SK-MEL-5 (cell line): ENCODE results near the gene LHPP. TPM values are rescaled to one million over a fixed set of nuclear protein-coding genes. Genes with fewer than 3 reads are reported as not detected.
"Not testable (repeated sequence)": the region's sequence is repeated elsewhere in the genome, so short reads cannot be mapped to it uniquely, and the experiment has no call there.

ENCODE experiments used
- DNase-seq: peaks from one replicate; pipeline ENCODE4 v3.0.0-alpha.2; 2016; ENCODE audit warnings: low read depth, low spot score
- in situ Hi-C: cut with HindIII; loops from 2 replicates; pipeline ENCODE4 v1.10.0; 2016; ENCODE audit warnings: low sequenced_read_pairs, high pct_unique_total_duplicates, low pct_unique_long_range_greater_than_20kb
- total RNA-seq: library from RNA; depleted of rRNA; stranded (reverse); fragments of >200 nt; shearing (Covaris generic); gene quantifications from 2 replicates; pipeline ENCODE4 v1.2.3, GENCODE V29; 2014

LHPP gene
- total RNA-seq, 1 experiment from 2014 or later, result 4.7 TPM

GRCh38 chr10:124536496-124537050 lies 75.0 kb downstream of the LHPP start:
- in situ Hi-C loops, result no loop called here
- DNase-seq, result no peak

DNA sequence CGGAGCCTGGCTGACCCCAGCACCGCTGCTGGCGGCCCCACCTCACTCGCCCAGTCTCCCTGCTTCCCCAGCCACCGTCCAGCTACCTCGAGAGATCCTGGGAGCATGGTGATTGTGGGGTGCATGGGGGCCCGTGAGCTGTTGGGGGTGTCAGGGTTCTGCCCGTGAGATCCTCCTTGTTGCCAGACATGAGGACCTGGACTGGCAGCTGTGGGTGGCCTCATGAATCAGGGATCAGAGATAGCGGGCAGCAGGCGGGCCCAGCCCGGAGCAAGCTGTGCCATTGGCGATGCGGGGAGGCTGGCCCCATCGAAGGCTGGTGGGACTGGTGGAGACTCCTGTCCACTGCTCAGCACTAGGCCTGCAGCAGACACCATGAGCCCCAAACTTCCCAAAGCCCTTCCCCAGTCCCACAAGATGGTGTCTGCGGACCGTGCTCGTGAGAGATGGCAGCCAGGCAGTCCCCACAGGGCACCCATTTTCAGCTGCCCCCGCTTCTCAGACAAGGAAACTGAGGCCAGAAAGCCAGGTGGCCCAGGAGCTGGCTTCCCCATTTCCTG lies 75.6 kb downstream of the LHPP start:
- DNase-seq, result no peak
- in situ Hi-C loops, result no loop called here

GRCh38 chr10:124537891-124538290 lies 76.3 kb downstream of the LHPP start:
- DNase-seq, result no peak
- in situ Hi-C loops, result no loop called here

DNA sequence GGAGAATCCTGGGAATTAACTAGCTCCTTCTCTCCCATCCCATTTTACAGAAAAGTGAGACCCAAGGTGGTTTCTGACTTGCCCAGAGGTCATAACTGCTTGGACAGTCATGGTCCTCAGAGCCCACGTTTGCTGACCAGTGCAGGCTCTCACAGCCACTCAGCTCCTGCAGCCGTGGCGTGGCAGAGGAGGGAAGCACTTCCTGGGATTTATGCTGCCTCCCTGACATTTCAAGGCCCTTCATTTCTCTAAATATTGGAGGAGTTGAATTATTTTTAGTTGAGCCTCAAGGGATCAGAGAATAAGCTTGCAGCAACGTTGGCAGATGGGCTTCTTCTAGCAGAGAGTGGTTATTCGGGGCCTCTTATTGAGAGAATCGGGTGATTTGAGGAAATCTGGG lies 77.1 kb downstream of the LHPP start:
- DNase-seq, result no peak
- in situ Hi-C loops, result no loop called here

GRCh38 chr10:124539935-124540641 lies 78.5 kb downstream of the LHPP start:
- in situ Hi-C loops, result no loop called here
- peak; percentile 32 for DNase-seq

DNA sequence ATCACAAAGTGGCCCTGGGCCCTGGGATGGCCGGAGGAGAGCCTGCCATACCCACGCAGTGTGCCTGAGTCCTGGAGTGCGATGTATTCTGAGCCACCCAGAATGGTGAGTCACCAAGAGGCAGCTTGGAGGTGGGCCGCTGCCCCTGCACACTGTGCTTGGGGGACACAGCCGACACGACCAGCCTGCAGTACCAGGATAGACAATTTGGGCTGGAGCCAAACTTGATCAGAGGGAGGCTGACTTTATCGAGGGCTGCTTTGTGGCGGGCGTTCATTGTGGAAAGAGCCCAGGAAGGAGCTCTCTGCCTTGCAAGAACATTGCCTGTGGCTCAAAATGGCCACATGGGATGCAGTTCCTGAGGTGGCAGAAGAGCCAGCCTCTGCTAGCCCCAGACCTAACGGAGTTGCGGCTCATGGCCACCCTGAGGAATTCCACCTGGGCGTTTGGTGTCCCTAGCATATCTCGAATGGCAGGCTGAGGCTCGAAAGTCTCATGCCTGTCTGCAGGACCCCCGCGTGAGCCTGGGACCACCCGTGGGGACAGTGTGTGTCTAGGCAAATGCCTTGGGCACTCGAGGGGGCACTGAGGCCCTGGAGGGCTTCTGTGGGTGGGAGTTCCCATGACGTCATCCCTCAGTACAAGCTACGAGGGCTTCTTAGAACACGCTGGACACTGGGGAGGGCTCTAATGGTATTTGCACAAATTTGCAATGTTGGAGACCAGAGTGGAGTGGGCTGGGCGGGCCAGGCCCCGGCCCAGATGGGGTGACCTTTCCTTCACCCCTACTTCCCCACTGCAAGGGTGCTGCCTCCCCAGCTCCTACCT lies 79.7 kb downstream of the LHPP start:
- in situ Hi-C loops, result no loop called here

DNA sequence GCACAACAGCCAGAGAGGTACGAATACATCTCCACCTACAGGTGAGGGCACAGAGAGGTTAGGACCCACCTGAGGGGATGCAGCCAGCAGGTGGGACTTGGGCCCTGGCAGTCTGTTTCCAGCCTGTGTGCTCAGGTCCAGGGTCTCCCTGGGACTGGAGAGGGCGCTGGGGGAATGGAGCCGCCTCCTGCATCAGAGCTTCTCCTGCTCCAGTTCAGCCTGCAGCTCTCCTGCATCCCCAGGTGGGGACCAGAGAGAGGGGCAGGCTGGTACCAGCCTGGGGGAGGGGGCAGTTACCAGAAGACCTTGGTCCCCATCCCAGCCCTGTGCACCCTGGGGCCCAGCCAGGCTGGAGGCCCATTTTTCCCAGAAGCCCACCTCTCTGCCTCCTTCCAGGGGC lies 80.7 kb downstream of the LHPP start:
- in situ Hi-C loops, result no loop called here
- no peak for DNase-seq

More for the DNA sequence above, 79.7 kb downstream of the LHPP start:
- no peak for DNase-seq

DNA sequence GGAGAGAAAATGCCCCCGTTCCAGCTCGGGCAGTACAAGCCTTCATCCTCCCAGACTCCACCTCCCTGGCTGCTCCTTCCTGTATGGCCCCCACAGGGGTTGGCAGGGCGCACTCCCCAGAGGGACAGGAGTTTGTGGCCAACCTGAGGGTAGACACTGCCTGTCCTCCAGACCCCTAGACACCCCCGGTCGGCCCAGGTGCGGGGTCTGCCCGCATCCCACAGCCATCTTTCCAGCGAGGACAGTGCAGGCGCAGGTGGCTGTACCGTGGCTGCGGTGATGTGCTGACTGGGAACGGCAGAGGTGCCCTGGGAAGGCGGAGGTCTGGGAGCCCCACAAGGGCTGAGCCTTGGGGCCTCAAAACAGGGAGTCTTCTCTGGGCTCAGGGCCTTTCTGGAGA lies 81.5 kb downstream of the LHPP start:
- no peak for DNase-seq
- in situ Hi-C loops, result no loop called here

GRCh38 chr10:124543971-124544370 lies 82.3 kb downstream of the LHPP start:
- DNase-seq, result no peak
- in situ Hi-C loops, result no loop called here

DNA sequence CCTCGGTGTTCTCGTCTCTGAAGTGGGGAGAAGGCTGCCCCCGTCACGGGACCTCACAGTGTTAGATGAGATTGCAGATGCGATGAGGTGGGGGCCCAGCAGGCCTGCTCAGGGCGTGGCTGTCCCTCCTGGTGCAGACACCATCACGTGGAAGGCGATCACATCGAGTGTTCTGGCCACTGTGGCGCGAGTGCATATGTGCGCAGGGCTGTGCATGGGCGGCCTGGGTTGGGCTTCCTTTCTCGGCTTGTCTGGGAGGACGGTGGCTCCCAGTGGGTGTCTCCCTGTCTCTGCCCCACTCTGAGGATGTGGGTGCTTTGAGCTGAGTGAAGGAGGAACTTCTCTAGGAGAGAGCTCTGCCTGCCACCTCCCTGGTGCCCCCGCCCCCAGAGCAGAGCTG lies 83.1 kb downstream of the LHPP start:
- DNase-seq, result no peak
- in situ Hi-C loops, result no loop called here

GRCh38 chr10:124545351-124546054 lies 83.9 kb downstream of the LHPP start:
- DNase-seq, result no peak
- in situ Hi-C loops, result no loop called here

DNA sequence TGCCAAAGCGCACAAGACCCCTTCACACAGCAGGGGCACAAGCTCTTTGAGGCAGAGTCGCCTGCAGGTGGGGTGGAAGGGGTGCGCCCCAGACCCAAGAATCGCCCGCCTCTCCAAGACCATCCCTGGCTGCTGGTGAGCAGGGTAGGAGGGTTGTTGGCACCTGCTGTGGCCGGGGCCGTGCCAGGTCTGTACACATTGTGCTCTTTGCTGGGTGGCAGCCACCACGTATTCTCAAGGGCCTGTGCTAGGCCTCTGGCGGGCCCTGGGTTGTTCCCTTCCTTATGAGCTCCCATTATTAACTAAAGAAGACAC lies 84.4 kb downstream of the LHPP start:
- no peak for DNase-seq
- in situ Hi-C loops, result no loop called here

DNA sequence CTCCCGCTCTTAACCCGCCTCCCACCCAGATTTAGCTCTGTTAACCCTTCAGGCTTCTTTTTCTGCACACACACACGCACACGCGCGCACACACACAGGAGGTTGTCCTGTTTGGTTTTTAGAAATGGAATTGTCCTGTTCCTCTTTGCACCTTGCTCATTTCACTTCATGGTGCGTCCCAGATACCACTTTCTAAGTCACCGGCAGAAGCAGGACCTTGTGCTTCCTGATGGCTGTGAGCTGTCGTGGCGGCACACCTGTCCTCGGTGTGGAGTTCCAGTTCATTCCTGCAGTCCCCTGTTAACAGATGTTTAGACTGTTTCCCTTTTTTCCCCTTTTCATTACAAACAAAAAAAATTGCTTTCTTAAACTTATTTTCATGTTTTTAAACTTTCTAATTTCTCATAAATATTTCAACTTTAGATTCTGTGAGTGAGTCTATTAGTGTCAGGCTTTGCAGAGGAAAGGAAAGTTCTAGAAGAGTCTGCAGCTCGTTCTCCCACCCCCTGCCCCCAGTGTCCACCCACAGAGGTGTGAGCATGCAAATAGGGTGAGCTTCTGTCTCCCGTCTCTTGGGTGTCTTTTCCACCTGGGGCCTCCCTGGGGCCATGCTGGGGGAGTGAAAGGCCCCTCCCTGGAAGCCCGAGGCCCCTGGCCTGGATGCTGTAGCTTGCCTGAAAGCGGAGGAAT lies 85.5 kb downstream of the LHPP start:
- no peak for DNase-seq
- in situ Hi-C loops, result no loop called here

DNA sequence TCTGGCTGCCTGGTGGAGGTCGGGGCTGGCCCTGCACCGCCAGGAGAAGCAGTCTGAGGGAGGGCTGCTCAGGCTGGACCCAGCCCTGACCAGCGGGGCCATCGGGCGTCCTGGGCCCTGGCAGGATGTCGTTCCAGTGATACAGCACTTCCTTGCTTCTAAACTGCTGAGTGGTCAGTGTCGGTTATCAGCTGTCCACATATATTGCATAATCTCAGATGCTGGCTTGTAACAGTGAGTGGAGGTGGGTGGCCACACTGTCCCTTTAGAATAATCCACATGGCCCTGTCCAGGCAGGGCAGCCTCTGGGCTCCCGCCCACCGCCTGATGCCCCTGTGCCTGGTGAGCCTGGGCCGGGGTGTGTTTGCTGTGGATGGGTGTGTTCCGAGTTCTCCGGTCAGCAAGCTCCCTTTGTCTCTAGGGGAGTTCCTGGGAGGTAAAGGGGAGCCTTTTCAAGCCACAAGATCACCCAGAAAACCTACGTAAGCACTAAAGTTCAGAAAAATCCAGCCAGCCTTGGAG lies 86.1 kb downstream of the LHPP start:
- in situ Hi-C loops, result no loop called here

GRCh38 chr10:124549171-124549570 lies 87.5 kb downstream of the LHPP start:
- DNase-seq, in situ Hi-C loops: not testable (repeated sequence)

More for the DNA sequence above, 86.1 kb downstream of the LHPP start:
- no peak for DNase-seq

DNA sequence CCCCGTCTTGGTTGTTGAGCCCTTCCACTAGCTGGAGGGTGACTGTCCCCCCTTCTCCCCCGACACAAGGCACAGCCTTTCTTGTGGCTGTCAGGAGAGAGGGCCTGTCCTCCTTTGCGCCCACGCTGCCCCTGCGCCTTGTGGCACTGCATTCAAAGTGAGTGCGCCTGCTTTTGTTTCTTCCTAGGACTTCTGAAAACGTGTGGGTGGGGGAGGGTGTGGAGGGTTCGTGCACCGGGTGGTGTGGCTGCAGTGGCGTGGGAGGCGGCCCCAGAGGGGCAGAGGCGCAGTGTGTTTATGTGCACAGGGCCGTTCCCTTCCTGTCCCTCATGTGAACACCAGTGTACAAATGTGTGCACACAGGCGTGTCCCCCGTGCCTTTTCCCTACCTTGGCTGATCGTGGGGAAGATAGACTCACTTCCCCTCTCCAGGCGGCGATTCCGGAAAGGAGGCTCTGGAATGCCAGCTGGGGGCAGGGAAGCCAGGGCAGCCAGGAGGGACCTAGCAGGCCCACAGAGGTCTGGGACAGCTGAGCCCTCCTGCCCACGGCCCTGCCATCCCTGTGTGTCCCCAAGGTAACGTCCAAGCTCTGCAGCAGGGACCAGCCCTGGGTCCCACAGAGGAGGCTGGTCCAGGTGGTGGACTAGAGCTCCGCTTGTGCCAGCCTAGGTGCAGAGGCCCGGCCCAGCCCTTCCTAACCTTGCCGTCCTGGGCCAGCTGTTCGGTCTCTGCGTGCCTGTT lies 88.8 kb downstream of the LHPP start:
- no peak for DNase-seq
- in situ Hi-C loops, result no loop called here

DNA sequence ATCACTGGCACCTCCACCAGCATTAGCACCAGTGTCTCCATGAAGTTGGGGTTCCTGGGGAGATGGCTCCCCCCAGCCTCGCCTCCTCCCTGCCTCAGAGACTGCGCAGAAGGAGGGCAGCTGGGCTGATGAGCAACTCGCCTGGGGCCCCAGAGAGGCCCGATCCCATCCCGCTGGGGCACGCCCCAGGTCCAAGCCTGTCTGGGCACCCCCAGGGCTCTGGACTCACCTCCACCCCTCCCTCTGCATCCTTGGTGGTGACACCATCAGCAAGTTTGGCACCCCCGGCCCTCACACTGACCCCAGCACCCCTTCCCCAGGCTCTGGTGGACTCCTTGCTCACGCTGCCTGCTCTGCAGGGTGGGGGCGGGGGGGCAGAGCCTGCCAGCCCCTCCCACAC lies 89.5 kb downstream of the LHPP start:
- no peak for DNase-seq
- in situ Hi-C loops, result no loop called here
